ENCODE results near the gene PFN3.

Gene PFN3, protein sequence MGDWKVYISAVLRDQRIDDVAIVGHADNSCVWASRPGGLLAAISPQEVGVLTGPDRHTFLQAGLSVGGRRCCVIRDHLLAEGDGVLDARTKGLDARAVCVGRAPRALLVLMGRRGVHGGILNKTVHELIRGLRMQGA

DNA sequence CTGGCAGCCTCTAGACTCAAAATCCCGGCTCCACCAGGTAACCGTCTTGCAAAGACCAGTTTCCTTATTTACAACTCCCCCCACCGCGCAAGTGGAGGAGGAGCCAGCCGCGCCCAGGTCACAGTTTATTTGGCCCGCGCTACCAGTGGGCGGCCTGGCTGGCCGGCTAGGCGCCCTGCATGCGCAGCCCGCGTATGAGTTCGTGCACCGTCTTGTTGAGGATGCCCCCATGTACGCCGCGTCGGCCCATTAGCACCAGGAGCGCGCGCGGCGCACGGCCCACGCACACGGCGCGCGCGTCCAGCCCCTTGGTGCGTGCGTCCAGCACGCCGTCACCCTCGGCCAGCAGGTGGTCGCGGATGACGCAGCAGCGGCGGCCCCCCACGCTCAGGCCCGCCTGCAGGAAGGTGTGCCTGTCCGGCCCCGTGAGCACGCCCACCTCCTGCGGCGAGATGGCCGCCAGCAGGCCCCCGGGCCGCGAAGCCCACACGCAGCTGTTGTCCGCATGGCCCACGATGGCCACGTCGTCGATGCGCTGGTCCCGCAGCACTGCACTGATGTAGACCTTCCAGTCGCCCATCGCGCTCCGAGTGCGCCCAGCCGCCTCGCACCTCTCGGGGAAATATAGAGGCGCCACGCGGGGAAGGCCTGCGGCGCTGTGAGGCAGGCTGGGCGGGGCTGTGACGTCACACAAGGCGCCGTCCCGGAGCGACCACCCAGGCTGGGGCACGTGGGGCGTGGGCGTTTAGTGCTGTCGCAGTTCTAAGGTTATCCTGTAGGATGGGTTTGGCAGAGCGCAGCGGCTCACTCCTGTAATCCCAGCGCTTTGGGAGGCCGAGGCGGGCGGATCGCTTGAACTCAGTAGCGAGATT lies at the start of gene PFN3:
Gene PFN3 (minus strand): TSS at position 665 of the 872 bp plus-strand sequence. CDS start 85 bp downstream, at position 580.
- no peak for DNase-seq

DNA sequence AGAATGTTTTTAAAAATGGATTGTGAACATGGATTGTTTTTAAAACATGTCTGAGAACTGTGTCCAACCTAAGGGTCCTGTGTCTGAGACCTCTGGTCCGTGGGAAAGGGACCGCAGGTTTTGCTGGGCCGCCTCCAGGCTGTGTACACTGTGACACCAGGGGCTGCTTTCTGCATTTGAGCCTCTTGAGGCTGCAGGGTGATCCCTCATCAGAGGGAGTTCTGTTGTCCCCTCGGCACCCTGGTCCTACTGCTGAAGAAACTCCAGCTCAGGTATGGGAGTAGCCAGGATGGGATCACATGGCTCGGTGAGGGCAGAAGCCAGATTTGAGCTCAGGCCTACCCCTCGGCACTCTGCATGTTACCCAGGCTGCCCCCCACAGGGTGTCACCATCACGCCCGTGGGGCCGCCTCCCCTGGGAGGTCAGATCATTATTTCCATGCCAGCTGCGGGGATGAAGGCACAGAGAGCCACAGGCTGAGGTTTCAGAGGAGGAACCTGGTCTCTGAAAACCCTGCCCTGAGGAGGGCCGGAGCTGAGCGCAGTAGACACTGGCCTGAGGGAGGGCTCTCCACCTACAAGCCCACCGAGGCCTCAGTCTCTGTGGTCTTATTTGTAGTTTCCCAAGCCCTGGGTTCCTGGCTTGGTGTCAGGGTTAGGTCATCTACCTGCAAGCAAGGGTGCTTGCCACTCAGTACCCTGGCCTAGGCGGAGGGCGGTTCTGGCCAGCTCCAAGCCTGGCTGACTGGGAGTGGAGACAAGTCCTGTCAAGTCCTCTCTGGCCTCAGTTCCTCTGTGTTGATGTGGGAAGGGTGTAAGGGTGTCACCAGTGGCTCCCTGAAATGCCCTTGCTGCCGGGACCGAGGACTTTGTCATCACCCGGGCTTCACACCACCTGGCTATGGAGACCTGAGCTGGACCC lies 48.9 kb upstream of the PFN3 start:
- DNase-seq, result no peak

DNA sequence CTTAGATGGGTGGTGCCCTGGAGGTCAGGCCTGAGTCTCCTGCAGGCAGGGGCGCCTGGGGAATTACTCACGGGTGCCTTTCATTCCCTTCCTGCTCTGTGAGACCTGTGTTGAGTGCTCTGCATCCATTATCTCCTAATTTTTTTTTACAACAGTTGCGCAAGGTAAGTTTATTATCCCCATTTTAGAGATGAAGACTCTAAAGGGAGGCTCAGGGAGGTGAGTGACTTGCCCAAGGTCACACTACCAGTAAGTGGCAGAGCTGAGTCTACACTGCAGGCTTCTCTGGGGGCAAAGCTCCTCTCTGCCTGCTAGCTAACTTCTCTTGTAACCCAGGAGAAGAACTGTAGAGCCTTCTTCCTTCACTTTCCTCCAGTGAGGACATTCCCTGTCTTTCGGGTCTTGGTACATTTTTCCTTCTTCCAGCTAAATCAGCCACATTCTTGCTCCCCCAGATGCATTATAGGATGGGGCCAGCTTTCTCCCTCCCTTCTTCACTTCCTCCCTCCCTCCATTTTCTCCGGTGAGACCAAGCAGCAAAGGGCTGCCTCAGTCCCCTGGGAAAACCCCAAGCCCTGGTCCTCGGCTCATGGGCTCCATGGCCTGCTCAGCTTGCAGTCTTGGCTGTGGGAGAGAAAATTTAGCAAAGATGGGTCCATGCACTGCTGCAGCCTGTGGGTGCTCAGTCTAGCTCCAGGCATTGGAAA lies 47.9 kb upstream of the PFN3 start:
- DNase-seq, result no peak

- DNase-seq, result no peak
Observed at GRCh38 chr5:177447611-177448243, 47.3 kb upstream of the PFN3 start.

GRCh38 chr5:177447066-177447610 lies 46.7 kb upstream of the PFN3 start:
- peak; percentile 88 for DNase-seq

DNA sequence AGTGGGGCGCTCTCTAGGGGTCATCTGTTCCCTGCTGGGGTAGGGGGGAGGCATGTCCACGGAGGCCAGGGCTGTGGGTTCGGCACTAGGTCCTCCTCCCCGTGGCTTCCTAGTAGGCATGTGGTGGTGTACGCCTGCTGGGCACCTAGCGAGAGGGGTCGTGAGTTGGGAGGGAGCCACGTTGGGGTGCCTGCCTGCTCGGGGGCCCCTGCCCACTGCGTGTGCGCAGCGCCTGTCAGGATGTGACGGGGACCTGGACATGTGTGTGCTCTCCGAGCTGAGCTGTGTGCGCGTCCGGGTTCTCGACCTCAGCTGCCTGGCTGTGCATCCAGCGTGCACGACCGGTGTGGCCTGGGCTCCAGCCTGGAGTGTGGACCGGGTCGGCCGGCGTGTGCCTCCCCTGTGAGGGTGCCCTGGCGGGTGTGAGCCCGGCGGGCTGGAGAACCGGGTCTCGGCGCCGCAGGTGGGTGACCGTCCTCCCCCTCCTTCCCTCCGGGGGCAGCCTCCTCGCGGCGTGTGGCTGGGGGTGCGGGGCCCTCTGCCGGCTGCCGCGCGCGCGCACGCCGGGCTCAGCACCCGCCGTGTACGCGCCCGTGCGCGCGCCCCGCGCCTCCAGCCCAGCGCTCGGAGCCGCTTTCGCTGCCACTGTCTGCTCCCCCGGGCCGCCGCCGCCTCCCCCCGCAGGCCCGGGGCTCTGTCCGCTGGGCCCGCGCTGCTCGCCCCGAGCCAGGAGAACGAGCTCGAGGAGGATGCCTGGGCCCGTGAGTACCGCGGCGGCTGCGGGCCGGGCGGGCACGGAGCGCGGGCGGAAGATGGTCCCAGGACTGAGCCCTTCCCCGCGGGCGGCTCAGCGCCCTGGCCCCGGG lies 46.0 kb upstream of the PFN3 start, which contains the start of gene PRR7:
Gene PRR7 (plus strand): TSS at position 615 of the 866 bp plus-strand sequence. CDS start 8,254 bp downstream, outside the sequence.
- peak; percentile 81 for DNase-seq

GRCh38 chr5:177445917-177446199 lies 45.4 kb upstream of the PFN3 start:
- DNase-seq, result peak; percentile 26

DNA sequence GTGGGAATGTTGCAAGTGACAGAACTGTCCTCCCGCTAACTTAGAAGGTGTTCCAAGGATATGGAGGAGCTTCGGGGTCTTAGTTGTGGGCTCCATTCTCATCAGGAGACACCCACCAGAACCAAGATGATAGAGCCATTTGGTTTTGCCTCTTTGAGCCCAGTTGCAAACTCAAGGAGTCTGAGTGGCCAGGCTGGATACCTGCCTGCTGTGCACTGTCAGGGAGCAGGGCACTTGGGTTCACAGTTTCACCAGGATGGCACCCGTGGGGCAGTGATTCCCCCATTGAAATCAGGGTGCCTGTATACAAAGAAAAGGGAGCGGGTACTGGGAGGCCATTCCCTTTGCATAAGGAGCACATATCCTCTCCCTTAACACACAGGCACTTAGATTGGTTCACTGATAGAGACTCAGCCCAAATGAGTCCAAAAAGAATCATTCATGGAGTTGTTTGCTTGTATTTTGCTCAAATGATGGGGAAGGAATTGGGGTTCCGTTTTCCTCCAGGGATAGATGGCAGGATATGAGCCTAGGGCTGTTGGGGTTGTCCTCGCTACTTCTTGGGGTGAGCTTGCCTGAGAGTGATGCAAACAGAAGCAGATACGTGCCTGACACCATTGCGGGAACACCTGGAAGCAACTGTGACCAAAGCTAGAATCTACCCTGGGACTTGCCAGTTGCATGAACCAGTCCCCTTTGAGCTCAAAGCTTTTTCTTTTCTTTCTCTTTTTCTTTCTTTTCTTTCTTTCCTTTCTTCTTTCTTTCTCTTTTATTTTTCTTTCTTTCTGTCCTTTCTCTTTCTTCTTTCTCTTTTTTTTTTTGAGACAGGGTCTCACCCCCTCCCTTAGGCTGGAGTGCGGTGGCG lies 44.8 kb upstream of the PFN3 start:
- peak; percentile 54 for DNase-seq

DNA sequence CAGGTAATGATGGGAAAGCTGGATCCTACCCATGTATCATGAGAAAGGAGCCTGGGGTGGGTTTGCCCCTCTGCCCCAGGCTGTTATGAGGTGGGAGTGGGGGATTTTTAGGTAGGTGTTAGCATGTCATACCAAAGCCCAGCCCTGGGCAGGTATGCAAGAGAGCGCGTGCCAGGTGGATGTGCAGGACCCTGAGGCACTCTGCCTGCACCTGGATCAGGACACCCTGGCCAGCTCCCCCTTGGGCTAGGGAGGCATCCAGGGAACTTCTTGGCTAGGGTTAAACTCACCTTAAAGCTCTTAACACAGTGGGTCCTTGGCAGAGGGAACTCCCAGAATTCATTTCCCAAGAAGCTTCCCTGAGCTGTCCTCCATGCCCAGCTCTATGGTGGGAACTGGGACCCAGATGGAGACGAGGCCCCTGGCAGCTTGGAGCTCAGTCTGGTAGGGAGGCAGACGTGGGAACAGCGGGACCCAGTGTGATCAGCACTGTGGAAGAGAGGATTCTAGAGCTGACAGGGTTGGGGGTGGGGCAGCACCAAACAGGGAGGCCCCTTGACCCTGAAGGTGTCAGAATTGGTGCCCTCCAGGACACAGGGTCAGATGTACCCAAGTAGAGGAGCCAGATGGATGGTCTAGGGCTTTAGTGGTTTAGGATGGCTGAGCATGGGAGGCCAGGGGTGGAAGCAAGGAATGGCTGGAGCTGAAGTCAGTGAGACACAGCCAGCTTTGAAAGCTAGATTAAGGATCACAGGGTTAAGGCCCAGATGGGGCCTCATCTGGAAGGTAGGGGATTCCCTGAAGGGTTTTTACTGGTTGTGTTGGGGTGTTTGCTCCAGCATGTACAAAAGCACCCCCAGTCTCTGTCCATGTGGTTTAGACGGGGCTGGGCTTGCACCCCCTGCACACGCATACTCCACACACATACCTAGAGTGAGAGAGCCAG lies 43.9 kb upstream of the PFN3 start:
- DNase-seq, result peak; percentile 65

- no peak for DNase-seq
Observed at GRCh38 chr5:177443144-177443983, 42.9 kb upstream of the PFN3 start.

DNA sequence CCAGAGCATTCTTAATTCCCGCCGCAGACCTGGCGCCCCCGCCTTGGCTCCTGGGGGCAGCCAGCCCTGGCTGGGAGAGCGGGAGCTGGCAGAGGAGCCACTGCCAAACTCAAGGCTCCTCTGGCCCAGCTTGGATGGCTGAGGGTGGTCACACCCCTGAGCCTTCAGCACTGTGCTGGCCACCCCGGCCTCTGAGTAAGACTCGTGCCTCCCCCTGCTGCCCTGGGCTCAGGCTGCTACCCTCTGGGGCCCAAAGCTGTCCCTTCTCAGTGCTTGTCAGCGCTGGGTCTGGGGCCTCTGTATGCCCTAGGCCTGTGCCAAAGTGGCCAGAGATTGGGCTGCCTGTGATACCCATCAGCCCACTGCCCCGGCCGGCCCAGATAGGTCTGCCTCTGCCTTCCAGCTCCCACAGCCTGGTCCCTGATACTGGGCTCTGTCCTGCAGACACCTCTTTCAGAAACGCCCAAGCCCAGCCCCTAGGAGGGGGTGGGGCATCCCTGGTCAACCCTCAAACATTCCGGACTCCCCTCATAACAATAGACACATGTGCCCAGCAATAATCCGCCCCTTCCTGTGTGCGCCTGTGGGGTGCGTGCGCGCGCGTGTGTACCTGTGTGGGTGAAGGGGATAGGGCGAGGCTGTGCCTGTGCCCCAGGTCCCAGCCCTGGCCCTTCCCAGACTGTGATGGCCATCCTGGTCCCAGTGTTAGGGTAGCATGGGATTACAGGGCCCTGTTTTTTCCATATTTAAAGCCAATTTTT lies 41.8 kb upstream of the PFN3 start:
- DNase-seq, result no peak

- no peak for DNase-seq
Observed at GRCh38 chr5:177440990-177441780, 40.7 kb upstream of the PFN3 start.

- peak; percentile 75 for DNase-seq
Observed at GRCh38 chr5:177440211-177440989, 39.9 kb upstream of the PFN3 start.

DNA sequence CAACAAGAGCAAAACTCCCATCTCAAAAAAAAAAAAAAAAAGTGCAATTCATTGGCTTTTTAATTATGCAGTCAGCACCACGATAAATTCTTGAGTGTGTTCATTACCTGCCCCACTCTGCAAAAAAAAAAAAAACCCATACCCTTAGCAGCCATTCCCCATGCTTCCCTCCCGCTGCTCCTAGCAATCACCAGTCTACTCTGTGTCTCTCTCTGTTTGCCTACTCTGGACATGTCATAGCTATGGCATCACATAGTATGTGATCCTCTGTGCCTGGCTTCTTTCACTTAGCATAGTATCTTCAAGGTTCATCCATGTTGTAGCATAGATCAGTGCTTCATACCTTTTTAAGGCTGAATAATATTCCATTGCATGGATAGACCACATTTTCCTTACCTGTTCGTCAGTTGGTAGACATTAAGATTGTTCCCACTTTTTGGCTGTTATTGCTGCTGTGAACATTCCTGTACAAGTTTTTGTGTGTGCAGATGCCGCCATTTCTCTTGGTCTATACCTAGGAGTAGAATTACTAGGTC lies 39.1 kb upstream of the PFN3 start:
- DNase-seq, result no peak

DNA sequence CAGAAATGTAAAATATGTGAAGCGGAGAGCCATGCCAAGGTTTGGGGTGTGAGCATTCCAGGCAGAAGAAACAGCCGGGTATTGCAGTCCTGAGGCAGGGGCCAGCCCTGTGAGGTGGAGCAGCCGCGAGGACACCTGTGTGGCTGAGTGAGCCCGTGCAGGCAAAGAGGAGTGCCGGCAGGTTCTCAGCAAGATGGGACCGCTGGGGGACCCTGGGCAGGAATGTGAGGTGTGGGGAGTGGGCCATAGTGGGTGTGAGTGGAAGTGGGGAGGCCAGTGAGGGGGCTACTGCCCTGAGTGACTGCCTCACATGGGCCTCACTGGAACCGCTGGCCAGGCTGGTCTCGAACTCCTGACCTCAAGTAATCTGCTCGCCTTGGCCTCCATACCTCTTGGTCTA lies 38.0 kb upstream of the PFN3 start:
- no peak for DNase-seq
